ENCODE data around the gene SUSD3.

DNA sequence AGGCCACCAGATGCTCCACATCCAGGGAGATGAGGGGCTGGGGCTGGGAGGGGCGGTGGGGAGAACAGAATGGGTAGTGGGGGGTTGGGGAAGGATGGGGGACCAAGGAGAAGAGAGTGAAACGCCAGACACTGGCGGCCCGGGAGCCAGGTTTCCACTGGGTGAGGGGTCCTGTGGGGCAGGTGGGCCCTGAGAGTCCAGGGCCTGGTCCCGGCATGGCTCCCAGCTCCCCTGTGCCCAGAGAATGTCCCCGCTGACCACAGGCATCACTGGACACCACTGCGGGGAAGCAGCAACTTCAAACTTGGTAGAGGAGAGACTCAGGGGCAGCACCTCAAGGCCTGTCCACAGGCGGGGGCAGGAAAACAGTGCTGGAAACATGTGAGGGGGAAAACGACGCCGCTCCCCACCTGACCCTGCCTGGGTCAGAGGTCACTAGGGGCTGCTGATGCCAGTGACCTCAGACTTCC, 62.4 kb downstream of the SUSD3 start:
- TF ChIP-seq, protein P1, sequence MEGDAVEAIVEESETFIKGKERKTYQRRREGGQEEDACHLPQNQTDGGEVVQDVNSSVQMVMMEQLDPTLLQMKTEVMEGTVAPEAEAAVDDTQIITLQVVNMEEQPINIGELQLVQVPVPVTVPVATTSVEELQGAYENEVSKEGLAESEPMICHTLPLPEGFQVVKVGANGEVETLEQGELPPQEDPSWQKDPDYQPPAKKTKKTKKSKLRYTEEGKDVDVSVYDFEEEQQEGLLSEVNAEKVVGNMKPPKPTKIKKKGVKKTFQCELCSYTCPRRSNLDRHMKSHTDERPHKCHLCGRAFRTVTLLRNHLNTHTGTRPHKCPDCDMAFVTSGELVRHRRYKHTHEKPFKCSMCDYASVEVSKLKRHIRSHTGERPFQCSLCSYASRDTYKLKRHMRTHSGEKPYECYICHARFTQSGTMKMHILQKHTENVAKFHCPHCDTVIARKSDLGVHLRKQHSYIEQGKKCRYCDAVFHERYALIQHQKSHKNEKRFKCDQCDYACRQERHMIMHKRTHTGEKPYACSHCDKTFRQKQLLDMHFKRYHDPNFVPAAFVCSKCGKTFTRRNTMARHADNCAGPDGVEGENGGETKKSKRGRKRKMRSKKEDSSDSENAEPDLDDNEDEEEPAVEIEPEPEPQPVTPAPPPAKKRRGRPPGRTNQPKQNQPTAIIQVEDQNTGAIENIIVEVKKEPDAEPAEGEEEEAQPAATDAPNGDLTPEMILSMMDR (conservative IDR thresholded peaks at IDR 0.05; ENCODE audit: low read depth, low read length), result no peak
- no peak for TF ChIP-seq EZH2 (IDR thresholded peaks at IDR 0.05; ENCODE audit: borderline replicate concordance, low read depth, low read length, poor library complexity, severe bottlenecking)

Data from A673 (cell line).